WTC11 (cell line): Measurements from ENCODE around the gene UGT1A10. TPM values are rescaled to one million over a fixed set of nuclear protein-coding genes. Genes with fewer than 3 reads are reported as not detected.

Experiments
- ATAC-seq: fragments of 200-7000 bp; cut with Tn5 transposase; 2 replicates; pipeline ENCODE4 v1.10.0; 2021; ENCODE audit warnings: mild to moderate bottlenecking, moderate library complexity
- CTCF ChIA-PET: fragments of 300-600 bp; sonication (Branson Sonifier 250); formaldehyde crosslinking; loops from one replicate; lab custom pipeline; 2021; ENCODE audit warnings: antibody characterized with exemption; lab: Charles Lee
- POLR2A ChIA-PET: fragments of 350-600 bp; sonication (Branson Sonifier 250); formaldehyde crosslinking; loops from one replicate; lab custom pipeline; 2021; ENCODE audit warnings: antibody characterized with exemption; lab: Charles Lee
- DNase-seq: peaks from one replicate; pipeline ENCODE4 v3.0.0; 2021; ENCODE audit warnings: low spot score
- H3K27ac Mint-ChIP-seq: 2 replicates; pipeline ENCODE4 v1.8.0; 2021; ENCODE audit warnings: mixed read lengths
- H3K27me3 Mint-ChIP-seq: 2 replicates; pipeline ENCODE4 v1.8.0; 2021; ENCODE audit warnings: low read depth, mild to moderate bottlenecking, moderate library complexity, mixed read lengths
- H3K36me3 Mint-ChIP-seq: 2 replicates; pipeline ENCODE4 v1.8.0; 2021; ENCODE audit warnings: mixed read lengths
- H3K4me1 Mint-ChIP-seq: 2 replicates; pipeline ENCODE4 v1.8.0; 2022; ENCODE audit warnings: mixed read lengths
- H3K4me3 Mint-ChIP-seq: 2 replicates; pipeline ENCODE4 v1.8.0; 2021; ENCODE audit warnings: mild to moderate bottlenecking, moderate library complexity, mixed read lengths
- H3K9me3 Mint-ChIP-seq: 2 replicates; pipeline ENCODE4 v1.8.0; 2021; ENCODE audit warnings: mixed read lengths
- ATF6 ChIP-seq: sonication (generic); formaldehyde crosslinking; IDR thresholded peaks from 2 replicates; pipeline ENCODE4 v1.8.1; 2023; ENCODE audit warnings: mild to moderate bottlenecking, missing genetic modification reagents
- ESRRA ChIP-seq: sonication (generic); formaldehyde crosslinking; IDR thresholded peaks from 2 replicates; pipeline ENCODE4 v1.8.1; 2022; ENCODE audit warnings: mild to moderate bottlenecking, missing genetic modification reagents, borderline replicate concordance
- MLX ChIP-seq: sonication (generic); formaldehyde crosslinking; IDR thresholded peaks from 2 replicates; pipeline ENCODE4 v1.8.1; 2023; ENCODE audit warnings: mild to moderate bottlenecking, missing genetic modification reagents, moderate library complexity
- OVOL2 ChIP-seq: fragments of 250-450 bp; sonication (Bioruptor Pico); IDR thresholded peaks from 2 replicates; pipeline ENCODE4 v1.9.0; 2021; ENCODE audit warnings: mild to moderate bottlenecking, borderline replicate concordance
- PRDM15 ChIP-seq: sonication (generic); formaldehyde crosslinking; IDR thresholded peaks from 2 replicates; pipeline ENCODE4 v1.8.0; 2022; ENCODE audit warnings: missing genetic modification reagents
- SOX15 ChIP-seq: fragments of 250-450 bp; sonication (Bioruptor Pico); IDR thresholded peaks from 2 replicates; pipeline ENCODE4 v1.9.0; 2021; ENCODE audit warnings: mild to moderate bottlenecking
- ZNF281 ChIP-seq: sonication (generic); formaldehyde crosslinking; IDR thresholded peaks from 2 replicates; pipeline ENCODE4 v1.8.0; 2023; ENCODE audit warnings: mild to moderate bottlenecking, missing genetic modification reagents
- ZNF425 ChIP-seq: fragments of 250-450 bp; sonication (Bioruptor Pico); conservative IDR thresholded peaks from 2 replicates; pipeline ENCODE4 v1.9.0; 2021; ENCODE audit warnings: mild to moderate bottlenecking
- ZSCAN18 ChIP-seq: fragments of 250-450 bp; sonication (Bioruptor Pico); IDR thresholded peaks from 2 replicates; pipeline ENCODE4 v2.1.2; 2022; ENCODE audit warnings: mild to moderate bottlenecking, moderate library complexity
- total RNA-seq: library from RNA; stranded (reverse); gene quantifications from 3 replicates; pipeline ENCODE4 v1.2.3, GENCODE V29; 2021
- TF ChIP-seq, protein P1 (sequence below): sonication (generic); formaldehyde crosslinking; IDR thresholded peaks from 2 replicates; pipeline ENCODE4 v1.8.0; 2022; ENCODE audit warnings: mild to moderate bottlenecking, missing genetic modification reagents
- TF ChIP-seq, protein P2 (sequence below): sonication (generic); formaldehyde crosslinking; IDR thresholded peaks from 2 replicates; pipeline ENCODE4 v1.8.0; 2022; ENCODE audit warnings: mild to moderate bottlenecking, missing genetic modification reagents

Gene UGT1A10
- total RNA-seq, 1 experiment from 2014 or later: not detected

GRCh38 chr2:233705911-233706506 lies 69.8 kb downstream of the UGT1A10 start:
- 0 out of 2 replicates have a peak, but pooled peaks cover under 1% of the 10 kb centered on the region for H3K4me1 Mint-ChIP-seq
- DNase-seq (no peak), ATAC-seq (no peak)
- H3K36me3 Mint-ChIP-seq: no peaks in the 10 kb centered on the region
- H3K27ac Mint-ChIP-seq: no peak overlapping the region
- CTCF ChIA-PET: no interaction called here
- no peaks in the 10 kb centered on the region; the same call in 1 of the 2 replicates for H3K27me3 Mint-ChIP-seq
- H3K4me3 Mint-ChIP-seq: no peak overlapping the region
- no peak for TF ChIP-seq ESRRA
- TF ChIP-seq, protein P1, sequence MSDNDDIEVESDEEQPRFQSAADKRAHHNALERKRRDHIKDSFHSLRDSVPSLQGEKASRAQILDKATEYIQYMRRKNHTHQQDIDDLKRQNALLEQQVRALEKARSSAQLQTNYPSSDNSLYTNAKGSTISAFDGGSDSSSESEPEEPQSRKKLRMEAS (CRISPR knock-in tag): no peak
- no peak for TF ChIP-seq OVOL2 (CRISPR knock-in tag)
- TF ChIP-seq SOX15 (CRISPR knock-in tag): no peak
- TF ChIP-seq PRDM15 (CRISPR knock-in tag): no peak
- TF ChIP-seq ZNF281 (CRISPR knock-in tag): no peak
- TF ChIP-seq ZSCAN18 (CRISPR knock-in tag): no peak
- TF ChIP-seq ZNF425 (CRISPR knock-in tag): no peak
- TF ChIP-seq ATF6 (CRISPR knock-in tag): no peak
- no peak for TF ChIP-seq MLX
- TF ChIP-seq, protein P2, sequence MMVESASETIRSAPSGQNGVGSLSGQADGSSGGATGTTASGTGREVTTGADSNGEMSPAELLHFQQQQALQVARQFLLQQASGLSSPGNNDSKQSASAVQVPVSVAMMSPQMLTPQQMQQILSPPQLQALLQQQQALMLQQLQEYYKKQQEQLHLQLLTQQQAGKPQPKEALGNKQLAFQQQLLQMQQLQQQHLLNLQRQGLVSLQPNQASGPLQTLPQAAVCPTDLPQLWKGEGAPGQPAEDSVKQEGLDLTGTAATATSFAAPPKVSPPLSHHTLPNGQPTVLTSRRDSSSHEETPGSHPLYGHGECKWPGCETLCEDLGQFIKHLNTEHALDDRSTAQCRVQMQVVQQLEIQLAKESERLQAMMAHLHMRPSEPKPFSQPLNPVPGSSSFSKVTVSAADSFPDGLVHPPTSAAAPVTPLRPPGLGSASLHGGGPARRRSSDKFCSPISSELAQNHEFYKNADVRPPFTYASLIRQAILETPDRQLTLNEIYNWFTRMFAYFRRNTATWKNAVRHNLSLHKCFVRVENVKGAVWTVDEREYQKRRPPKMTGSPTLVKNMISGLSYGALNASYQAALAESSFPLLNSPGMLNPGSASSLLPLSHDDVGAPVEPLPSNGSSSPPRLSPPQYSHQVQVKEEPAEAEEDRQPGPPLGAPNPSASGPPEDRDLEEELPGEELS (CRISPR knock-in tag): no peak
- POLR2A ChIA-PET: no interaction called here
- H3K9me3 Mint-ChIP-seq: no peaks in the 10 kb centered on the region; the same call in 1 of the 2 replicates
